Measurements from ENCODE around the gene DKK3.

- TF ChIP-seq, protein P1, sequence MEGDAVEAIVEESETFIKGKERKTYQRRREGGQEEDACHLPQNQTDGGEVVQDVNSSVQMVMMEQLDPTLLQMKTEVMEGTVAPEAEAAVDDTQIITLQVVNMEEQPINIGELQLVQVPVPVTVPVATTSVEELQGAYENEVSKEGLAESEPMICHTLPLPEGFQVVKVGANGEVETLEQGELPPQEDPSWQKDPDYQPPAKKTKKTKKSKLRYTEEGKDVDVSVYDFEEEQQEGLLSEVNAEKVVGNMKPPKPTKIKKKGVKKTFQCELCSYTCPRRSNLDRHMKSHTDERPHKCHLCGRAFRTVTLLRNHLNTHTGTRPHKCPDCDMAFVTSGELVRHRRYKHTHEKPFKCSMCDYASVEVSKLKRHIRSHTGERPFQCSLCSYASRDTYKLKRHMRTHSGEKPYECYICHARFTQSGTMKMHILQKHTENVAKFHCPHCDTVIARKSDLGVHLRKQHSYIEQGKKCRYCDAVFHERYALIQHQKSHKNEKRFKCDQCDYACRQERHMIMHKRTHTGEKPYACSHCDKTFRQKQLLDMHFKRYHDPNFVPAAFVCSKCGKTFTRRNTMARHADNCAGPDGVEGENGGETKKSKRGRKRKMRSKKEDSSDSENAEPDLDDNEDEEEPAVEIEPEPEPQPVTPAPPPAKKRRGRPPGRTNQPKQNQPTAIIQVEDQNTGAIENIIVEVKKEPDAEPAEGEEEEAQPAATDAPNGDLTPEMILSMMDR (IDR thresholded peaks at IDR 0.05; ENCODE audit: insufficient read depth, low read length, poor library complexity, severe bottlenecking), result no peak
- no peak for TF ChIP-seq EZH2phosphoT487 (conservative IDR thresholded peaks at IDR 0.05; ENCODE audit: low read length)
Observed at GRCh38 chr11:11977206-11977938, 31.1 kb downstream of the DKK3 start.
